ENCODE data around the gene DUSP15.

GRCh38 chr20:31866221-31866620, 4.1 kb downstream of the DUSP15 start:
- TF ChIP-seq CTCF (IDR thresholded peaks at IDR 0.05), result no peak
- TF ChIP-seq POLR2A (IDR thresholded peaks at IDR 0.05), result no peak

Measured in adrenal gland (tissue), 5 donors.